Common myeloid progenitor, CD34-positive (primary cell): ENCODE results near the gene CNNM1.

ENCODE experiments used
- CTCF ChIA-PET: fragments of 350-600 bp; sonication (Branson Sonifier 250); formaldehyde crosslinking; loops from one replicate; lab custom pipeline; 2021; ENCODE audit warnings: antibody characterized with exemption; lab: Charles Lee
- POLR2A ChIA-PET: fragments of 350-600 bp; sonication (Branson Sonifier 250); formaldehyde crosslinking; loops from one replicate; lab custom pipeline; 2021; ENCODE audit warnings: antibody characterized with exemption; lab: Charles Lee
- DNase-seq, 3 donors: peaks; one replicate each; pipeline versions ENCODE4 v3.0.0 to v3.0.0-alpha.2; 2013
- H3K27ac ChIP-seq, 2 experiments: 1 replicate in 1 of 2; 2 replicates in 1 of 2; pipeline ENCODE4 v1.7.0; 2013; ENCODE audit warnings: inconsistent platforms in 2 of 2, low read length in 2 of 2, mild to moderate bottlenecking in 2 of 2, low read depth in 1 of 2, moderate library complexity in 1 of 2; ENCODE audit not compliant: severe bottlenecking in 2 of 2, insufficient read depth in 1 of 2, poor library complexity in 1 of 2
- H3K27me3 ChIP-seq, 5 experiments: replicated peaks in 2 of 5; 1 replicate in 3 of 5; 2 replicates in 2 of 5; pipeline versions ENCODE4 v1.6.1 to v1.7.0; 2013; ENCODE audit warnings: low read length in 4 of 5, mild to moderate bottlenecking in 2 of 5, moderate library complexity in 2 of 5, inconsistent platforms in 1 of 5; ENCODE audit not compliant: insufficient read depth in 5 of 5, control insufficient read depth in 4 of 5
- H3K36me3 ChIP-seq, 4 experiments: 1 replicate in 2 of 4; 2 replicates in 2 of 4; pipeline versions ENCODE4 v1.6.1 to v1.7.0; 2013; ENCODE audit warnings: low read length in 3 of 4, control low read depth in 1 of 4, mild to moderate bottlenecking in 1 of 4; ENCODE audit not compliant: control insufficient read depth in 4 of 4, insufficient read depth in 4 of 4
- H3K4me1 ChIP-seq, 4 experiments: 1 replicate in 3 of 4; 2 replicates in 1 of 4; pipeline versions ENCODE4 v1.6.1 to v1.7.1; 2013; ENCODE audit warnings: low read length in 3 of 4, mild to moderate bottlenecking in 3 of 4, control low read depth in 1 of 4, inconsistent platforms in 1 of 4, moderate library complexity in 1 of 4; ENCODE audit not compliant: control insufficient read depth in 4 of 4, insufficient read depth in 4 of 4; ENCODE audit errors: control extremely low read depth in 1 of 4
- H3K4me3 ChIP-seq, 7 experiments: 1 replicate in 4 of 7; 2 replicates in 3 of 7; pipeline versions ENCODE4 v1.5.1 to v1.7.0; 2013; ENCODE audit warnings: mild to moderate bottlenecking in 7 of 7, low read length in 6 of 7, moderate library complexity in 6 of 7, inconsistent platforms in 2 of 7, low read depth in 2 of 7, control low read depth in 1 of 7; ENCODE audit not compliant: insufficient read depth in 4 of 7, control insufficient read depth in 1 of 7; ENCODE audit errors: extremely low read depth in 1 of 7
- H3K9me3 ChIP-seq, 5 experiments: 1 replicate in 4 of 5; 2 replicates in 1 of 5; pipeline versions ENCODE4 v1.6.1 to v1.7.1; 2013; ENCODE audit warnings: low read length in 4 of 5, mild to moderate bottlenecking in 2 of 5, inconsistent platforms in 1 of 5, low read depth in 1 of 5, moderate library complexity in 1 of 5; ENCODE audit not compliant: control insufficient read depth in 4 of 5, insufficient read depth in 2 of 5; ENCODE audit errors: control extremely low read depth in 1 of 5
- WGBS: methylation state at CpG from one replicate; pipeline ENCODE4 v1.1.5; 2013; ENCODE audit not compliant: insufficient coverage; 5-methylcytosine and 5-hydroxymethylcytosine counted together

CNNM1 gene

GRCh38 chr10:99419688-99420087 is 90.5 kb downstream of the CNNM1 start:
- peaks cover 7 to 29% (median 17%) of the 10 kb centered on the region in 4 experiments for H3K36me3 ChIP-seq
- no peaks in the 10 kb centered on the region for H3K4me1 ChIP-seq
- no peak overlapping the region for H3K4me3 ChIP-seq
- no peak overlapping the region for H3K27ac ChIP-seq
- no peak for DNase-seq
- no peaks in the 10 kb centered on the region for H3K27me3 ChIP-seq
- WGBS, result 94% methylated on average over 2 of the region's 2 CpGs
- no peaks in the 10 kb centered on the region for H3K9me3 ChIP-seq
- CTCF ChIA-PET, result interaction anchor here (1.0 to 1.9 kb wide), 3 partner anchors 9 to 27 kb away, joined by 3 to 7 read pairs (median 4); no protein-coding TSS in a partner anchor
- POLR2A ChIA-PET, result no interaction called here

- no peaks in the 10 kb centered on the region for H3K9me3 ChIP-seq
- no peak overlapping the region for H3K27ac ChIP-seq
- H3K36me3 ChIP-seq, result peaks cover 11 to 44% (median 21%) of the 10 kb centered on the region in 4 experiments
- 96% methylated on average over 3 of the region's 3 CpGs for WGBS
- H3K4me3 ChIP-seq, result no peak overlapping the region
- DNase-seq, result no peak
- ChIA-PET POLR2A (no interaction called here), CTCF (no interaction called here)
- no peaks in the 10 kb centered on the region for H3K4me1 ChIP-seq
- H3K27me3 ChIP-seq, result no peaks in the 10 kb centered on the region
Observed at GRCh38 chr10:99421233-99421739, 92.1 kb downstream of the CNNM1 start.

DNA sequence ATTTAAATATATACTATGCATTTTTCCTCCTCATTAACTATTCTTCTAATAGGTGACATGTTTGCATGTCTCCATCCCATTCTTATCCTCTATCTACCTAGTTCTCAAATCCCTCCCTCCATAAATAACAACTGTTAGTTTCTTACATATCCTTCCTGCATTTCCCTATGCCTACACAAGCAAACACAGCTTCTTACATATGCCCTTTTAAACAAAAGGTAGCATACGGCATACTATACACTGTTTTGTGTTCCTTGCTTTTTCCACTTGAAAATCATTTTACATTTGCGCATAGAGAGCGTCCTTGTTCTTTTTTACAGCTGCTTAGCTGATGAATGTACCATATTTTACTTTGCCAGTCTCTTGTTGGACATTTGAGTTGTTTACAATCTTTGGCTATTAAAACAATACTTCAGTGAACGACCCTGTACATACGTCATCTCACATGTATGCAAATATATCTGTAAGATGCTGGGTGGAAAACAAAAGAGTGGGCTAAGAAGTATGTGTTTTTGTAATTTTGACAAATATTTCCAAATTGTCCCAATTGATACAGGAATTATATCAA is 93.5 kb downstream of the CNNM1 start:
- Histone ChIP-seq H3K4me3 (no peak overlapping the region), H3K27ac (no peak overlapping the region), H3K27me3 (no peaks in the 10 kb centered on the region), H3K36me3 (peaks cover 11 to 45% (median 21%) of the 10 kb centered on the region in 4 experiments), H3K4me1 (no peaks in the 10 kb centered on the region), H3K9me3 (no peaks in the 10 kb centered on the region)
- 100% methylated on average over 2 of the region's 5 CpGs for WGBS
- ChIA-PET CTCF (no interaction called here), POLR2A (no interaction called here)
- DNase-seq, result no peak

GRCh38 chr10:99424656-99425055 is 95.5 kb downstream of the CNNM1 start:
- DNase-seq, result no peak
- ChIA-PET CTCF (interaction anchor here (4.0 kb wide), 1 partner anchor 11 kb away, joined by 17 read pairs; no protein-coding TSS in a partner anchor), POLR2A (no interaction called here)
- Histone ChIP-seq H3K36me3 (peaks cover 11 to 37% (median 13%) of the 10 kb centered on the region in 4 experiments), H3K27me3 (no peaks in the 10 kb centered on the region), H3K4me1 (peaks cover 0 to 4% (median 2%) of the 10 kb centered on the region in 4 experiments), H3K9me3 (no peaks in the 10 kb centered on the region), H3K27ac (no peak overlapping the region), H3K4me3 (no peak overlapping the region)
- WGBS, result no CpG with 5 or more reads among the region's 1 CpG

GRCh38 chr10:99425204-99425603 is 96.0 kb downstream of the CNNM1 start:
- peaks cover 0 to 10% (median 7%) of the 10 kb centered on the region in 4 experiments for H3K4me1 ChIP-seq
- no peaks in the 10 kb centered on the region for H3K9me3 ChIP-seq
- H3K36me3 ChIP-seq, result peaks cover 9 to 31% (median 10%) of the 10 kb centered on the region in 4 experiments
- POLR2A ChIA-PET, result no interaction called here
- no peak overlapping the region for H3K27ac ChIP-seq
- 100% methylated on average over 1 of the region's 1 CpG for whole genome bisulfite sequencing
- CTCF ChIA-PET, result interaction anchor here (4.0 kb wide), 1 partner anchor 11 kb away, joined by 17 read pairs; no protein-coding TSS in a partner anchor
- H3K4me3 ChIP-seq, result no peak overlapping the region
- no peaks in the 10 kb centered on the region for H3K27me3 ChIP-seq
- DNase-seq, result no peak

DNA sequence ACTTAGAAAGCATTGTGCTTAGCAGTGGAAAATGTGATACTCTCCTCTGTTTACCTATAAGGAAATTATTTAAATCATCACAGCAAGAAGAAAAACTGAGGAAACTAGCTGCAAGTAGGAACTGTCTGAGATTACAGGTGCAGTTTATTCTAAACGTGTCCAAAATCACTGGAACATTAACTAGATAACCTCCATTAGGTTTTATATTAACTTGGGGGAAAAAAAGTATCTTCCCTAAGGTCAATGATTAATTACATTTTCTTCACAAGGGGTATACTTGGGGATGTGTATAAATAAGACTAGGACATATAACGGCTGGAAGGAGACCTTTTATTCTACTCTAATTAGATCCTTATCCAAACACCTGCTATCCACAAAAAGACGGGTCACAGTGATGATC is 97.5 kb downstream of the CNNM1 start:
- Histone ChIP-seq H3K4me3 (no peak overlapping the region), H3K27ac (no peak overlapping the region), H3K4me1 (peaks cover 0 to 17% (median 16%) of the 10 kb centered on the region in 4 experiments), H3K36me3 (peaks cover 4 to 25% (median 6%) of the 10 kb centered on the region in 4 experiments), H3K9me3 (no peaks in the 10 kb centered on the region), H3K27me3 (no peaks in the 10 kb centered on the region)
- 100% methylated on average over 1 of the region's 3 CpGs for WGBS
- DNase-seq, result no peak
- ChIA-PET CTCF (interaction anchor here (4.0 kb wide), 1 partner anchor 9 kb away, joined by 17 read pairs; no protein-coding TSS in a partner anchor), POLR2A (no interaction called here)

DNA sequence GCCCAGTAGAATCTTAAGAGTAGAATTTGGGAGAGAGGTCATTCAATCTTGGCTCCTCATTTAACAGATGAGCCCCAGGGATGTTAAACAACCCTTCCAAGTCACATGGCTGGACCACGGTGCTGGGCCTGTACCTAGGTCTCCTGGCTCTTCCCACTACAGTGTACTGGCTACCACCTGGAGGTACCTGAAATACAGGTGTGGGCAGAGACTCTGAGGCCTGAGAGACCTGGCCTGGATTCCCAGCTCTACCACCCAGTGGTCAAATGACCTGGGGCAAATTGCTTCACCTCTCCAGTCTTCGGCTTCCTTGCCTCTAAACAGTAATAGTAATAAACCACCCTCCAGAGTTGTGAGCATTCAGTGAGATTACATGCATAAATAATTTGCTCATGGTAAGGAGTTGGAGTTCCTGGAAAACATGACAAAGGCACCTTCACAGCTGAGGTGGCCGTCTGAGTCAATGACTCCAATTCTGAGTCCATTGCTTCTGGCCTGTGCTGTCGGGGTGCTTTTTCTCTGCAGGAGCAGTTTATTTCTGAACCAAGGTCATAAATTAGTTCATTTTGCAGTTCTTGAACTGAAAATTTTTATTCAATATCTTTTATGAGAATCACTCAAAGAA is 98.5 kb downstream of the CNNM1 start:
- H3K27ac ChIP-seq, result no peak overlapping the region
- H3K9me3 ChIP-seq, result no peaks in the 10 kb centered on the region
- 80% methylated on average over 1 of the region's 4 CpGs for WGBS
- H3K4me3 ChIP-seq, result no peak overlapping the region
- peaks cover 0 to 21% (median 18%) of the 10 kb centered on the region in 4 experiments for H3K4me1 ChIP-seq
- H3K27me3 ChIP-seq, result no peaks in the 10 kb centered on the region
- DNase-seq, result no peak
- POLR2A ChIA-PET, result no interaction called here
- CTCF ChIA-PET, result no interaction called here
- H3K36me3 ChIP-seq, result peaks cover 4 to 25% (median 5%) of the 10 kb centered on the region in 4 experiments
